HepG2 (cell line): ENCODE data around the gene ABCF1. TPM values are rescaled to one million over a fixed set of nuclear protein-coding genes. Genes with fewer than 3 reads are reported as not detected.

ENCODE experiments used
- ASH2L ChIP-seq: fragments of 300-600, 200-600 bp; sonication (generic); IDR thresholded peaks from 2 replicates; pipeline ENCODE4 v1.7.0; 2017; ENCODE audit warnings: low read depth, mild to moderate bottlenecking, moderate library complexity, mixed read lengths, low read length; ENCODE audit not compliant: insufficient read length
- CCDC6 ChIP-seq: sonication (generic); formaldehyde crosslinking; IDR thresholded peaks from 2 replicates; pipeline ENCODE4 v1.8.1; 2022; ENCODE audit warnings: mild to moderate bottlenecking, missing genetic modification reagents, moderate library complexity
- IKZF1 ChIP-seq: fragments of 450-650 bp; IDR thresholded peaks from 2 replicates; pipeline ENCODE4 v1.7.1; 2016
- IKZF5 ChIP-seq: IDR thresholded peaks from 2 replicates; pipeline ENCODE4 v1.6.1; 2018; ENCODE audit warnings: missing genetic modification reagents, mild to moderate bottlenecking, missing compliant biosample characterization
- MTF2 ChIP-seq: sonication (generic); formaldehyde crosslinking; IDR thresholded peaks from 2 replicates; pipeline ENCODE4 v1.5.0; 2020; ENCODE audit warnings: missing genetic modification reagents, borderline replicate concordance
- NBN ChIP-seq: fragments of 450-650 bp; conservative IDR thresholded peaks from 2 replicates; pipeline ENCODE4 v1.6.1; 2017
- NPAS2 ChIP-seq: sonication (generic); formaldehyde crosslinking; IDR thresholded peaks from 2 replicates; pipeline ENCODE4 v1.8.0; 2022; ENCODE audit warnings: mild to moderate bottlenecking, missing genetic modification reagents, borderline replicate concordance
- NR2F6 ChIP-seq, 2 experiments: IDR thresholded peaks; 2 replicates each; pipeline ENCODE4 v1.6.1; 2016; ENCODE audit warnings: antibody characterized with exemption in 1 of 2, mild to moderate bottlenecking in 1 of 2
- PAWR ChIP-seq: sonication (generic); formaldehyde crosslinking; IDR thresholded peaks from 2 replicates; pipeline ENCODE4 v1.4.0; 2020; ENCODE audit warnings: missing genetic modification reagents, mild to moderate bottlenecking, borderline replicate concordance
- SIN3B ChIP-seq: fragments of 150-350 bp; IDR thresholded peaks from 2 replicates; pipeline ENCODE4 v1.6.1; 2014; ENCODE audit warnings: low read length
- SPEN ChIP-seq: sonication (generic); formaldehyde crosslinking; IDR thresholded peaks from 2 replicates; pipeline ENCODE4 v1.5.1; 2020; ENCODE audit warnings: low read depth, mild to moderate bottlenecking, missing genetic modification reagents
- TBX3 ChIP-seq: fragments of 450-650 bp; IDR thresholded peaks from 2 replicates; pipeline ENCODE4 v1.6.1; 2017; ENCODE audit warnings: antibody characterized with exemption, mild to moderate bottlenecking, inconsistent platforms, borderline replicate concordance
- TSC22D2 ChIP-seq: sonication (generic); formaldehyde crosslinking; IDR thresholded peaks from 2 replicates; pipeline ENCODE4 v1.5.1; 2020; ENCODE audit warnings: missing genetic modification reagents, mild to moderate bottlenecking, borderline replicate concordance
- ZBTB7A ChIP-seq: sonication (generic); formaldehyde crosslinking; IDR thresholded peaks from 2 replicates; pipeline ENCODE4 v1.8.0; 2022; ENCODE audit warnings: mild to moderate bottlenecking, missing genetic modification reagents
- ZFP36L2 ChIP-seq: sonication (generic); formaldehyde crosslinking; IDR thresholded peaks from 2 replicates; pipeline ENCODE4 v1.4.0; 2020; ENCODE audit warnings: missing genetic modification reagents
- ZNF34 ChIP-seq: sonication (generic); formaldehyde crosslinking; IDR thresholded peaks from 2 replicates; pipeline ENCODE4 v1.4.0; 2020; ENCODE audit warnings: mild to moderate bottlenecking, missing genetic modification reagents, borderline replicate concordance
- ZNF354B ChIP-seq: sonication (generic); formaldehyde crosslinking; IDR thresholded peaks from 2 replicates; pipeline ENCODE4 v1.8.0; 2022; ENCODE audit warnings: mild to moderate bottlenecking, missing genetic modification reagents
- ZNF431 ChIP-seq: sonication (generic); formaldehyde crosslinking; IDR thresholded peaks from 2 replicates; pipeline ENCODE4 v1.9.0; 2022; ENCODE audit warnings: missing genetic modification reagents, low read depth, mild to moderate bottlenecking, borderline replicate concordance
- ZNF446 ChIP-seq: sonication (generic); formaldehyde crosslinking; IDR thresholded peaks from 2 replicates; pipeline ENCODE4 v1.5.0; 2020; ENCODE audit warnings: mild to moderate bottlenecking, missing genetic modification reagents
- ZNF501 ChIP-seq: sonication (generic); formaldehyde crosslinking; IDR thresholded peaks from 2 replicates; pipeline ENCODE4 v1.5.1; 2020; ENCODE audit warnings: mild to moderate bottlenecking, moderate library complexity, missing genetic modification reagents
- ZNF562 ChIP-seq: sonication (generic); formaldehyde crosslinking; IDR thresholded peaks from 2 replicates; pipeline ENCODE4 v1.8.0; 2022; ENCODE audit warnings: missing genetic modification reagents, borderline replicate concordance
- ZNF577 ChIP-seq: sonication (generic); formaldehyde crosslinking; IDR thresholded peaks from 2 replicates; pipeline ENCODE4 v1.4.0; 2020; ENCODE audit warnings: mild to moderate bottlenecking, low read depth, missing genetic modification reagents, borderline replicate concordance
- ZNF607 ChIP-seq: sonication (generic); formaldehyde crosslinking; IDR thresholded peaks from 2 replicates; pipeline ENCODE4 v1.5.1; 2020; ENCODE audit warnings: missing genetic modification reagents, mild to moderate bottlenecking, borderline replicate concordance
- polyA plus RNA-seq, 8 experiments: library from polyadenylated mRNA; depleted of rRNA in 3 of 8; stranded (reverse) in 7 of 8; unstranded in 1 of 8; fragments of >200 nt; fragmentation: Illumina TruSeq in 4 of 8; extraction: Trizol in 4 of 8; gene quantifications; 2 replicates each; pipeline versions ENCODE4 v1.2.1 to v1.2.3, GENCODE V29; 2011 to 2016; ENCODE audit warnings: low read depth in 4 of 8, missing spikeins in 1 of 8, mixed read lengths in 1 of 8; ENCODE audit not compliant: insufficient read depth in 1 of 8
- total RNA-seq, 5 experiments: library from RNA; depleted of rRNA; stranded (reverse); fragments of >200 nt; fragmentation: Illumina TruSeq; extraction: Trizol; gene quantifications; 2 replicates each; pipeline ENCODE4 v1.2.3, GENCODE V29; 2016; ENCODE audit warnings: low read depth in 1 of 5
- TF ChIP-seq, protein P1 (sequence below): sonication (generic); formaldehyde crosslinking; IDR thresholded peaks from 2 replicates; pipeline ENCODE4 v1.9.0; 2021; ENCODE audit warnings: missing genetic modification reagents, mild to moderate bottlenecking, borderline replicate concordance
- TF ChIP-seq, protein P2 (sequence below): sonication (generic); formaldehyde crosslinking; IDR thresholded peaks from 2 replicates; pipeline ENCODE4 v1.4.0; 2020; ENCODE audit warnings: mild to moderate bottlenecking, missing genetic modification reagents
- TF ChIP-seq, protein P3 (sequence below): sonication (generic); formaldehyde crosslinking; IDR thresholded peaks from 2 replicates; pipeline ENCODE4 v1.5.1; 2020; ENCODE audit warnings: mild to moderate bottlenecking, moderate library complexity, missing genetic modification reagents

The ABCF1 gene
- total and polyA plus RNA-seq, 2 of the 13 experiments (the other 11 are each of a cell fraction or from before 2014, with no cell fraction given): 25.4 to 98.9 TPM

GRCh38 chr6:30615958-30616810, 44.9 kb downstream of the ABCF1 start (continued):
- TF ChIP-seq NR2F6 (IDR thresholded peaks at IDR 0.05) (no peak), NR2F6 (CRISPR knock-in tag; IDR thresholded peaks at IDR 0.05) (no peak), ZNF562 (CRISPR knock-in tag) (no peak), ZBTB7A (CRISPR knock-in tag) (peak; percentile 54; the same call in 1 of the 2 replicates), IKZF5 (CRISPR knock-in tag) (peak; percentile 15; the same call in 1 of the 2 replicates), SPEN (CRISPR knock-in tag) (no peak), NPAS2 (CRISPR knock-in tag) (no peak), PAWR (no peak), ASH2L (no peak), NBN (no peak), ZFP36L2 (CRISPR knock-in tag) (no peak), ZNF34 (CRISPR knock-in tag) (no peak), ZNF354B (CRISPR knock-in tag) (no peak), ZNF431 (CRISPR knock-in tag) (0 out of 2 replicates have a peak, but pooled peaks have one; percentile 51), IKZF1 (no peak), CCDC6 (CRISPR knock-in tag) (0 out of 2 replicates have a peak, but pooled peaks have one; percentile 59), MTF2 (CRISPR knock-in tag) (no peak), TSC22D2 (CRISPR knock-in tag) (no peak), TBX3 (no peak), ZNF577 (CRISPR knock-in tag) (no peak), SIN3B (no peak), ZNF446 (CRISPR knock-in tag) (no peak; the same call in 1 of the 2 replicates), ZNF607 (no peak; the same call in 1 of the 2 replicates), ZNF501 (peak; percentile 3; the same call in 1 of the 2 replicates)
- TF ChIP-seq, protein P1, sequence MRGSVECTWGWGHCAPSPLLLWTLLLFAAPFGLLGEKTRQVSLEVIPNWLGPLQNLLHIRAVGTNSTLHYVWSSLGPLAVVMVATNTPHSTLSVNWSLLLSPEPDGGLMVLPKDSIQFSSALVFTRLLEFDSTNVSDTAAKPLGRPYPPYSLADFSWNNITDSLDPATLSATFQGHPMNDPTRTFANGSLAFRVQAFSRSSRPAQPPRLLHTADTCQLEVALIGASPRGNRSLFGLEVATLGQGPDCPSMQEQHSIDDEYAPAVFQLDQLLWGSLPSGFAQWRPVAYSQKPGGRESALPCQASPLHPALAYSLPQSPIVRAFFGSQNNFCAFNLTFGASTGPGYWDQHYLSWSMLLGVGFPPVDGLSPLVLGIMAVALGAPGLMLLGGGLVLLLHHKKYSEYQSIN (CRISPR knock-in tag): no peak
- TF ChIP-seq, protein P2, sequence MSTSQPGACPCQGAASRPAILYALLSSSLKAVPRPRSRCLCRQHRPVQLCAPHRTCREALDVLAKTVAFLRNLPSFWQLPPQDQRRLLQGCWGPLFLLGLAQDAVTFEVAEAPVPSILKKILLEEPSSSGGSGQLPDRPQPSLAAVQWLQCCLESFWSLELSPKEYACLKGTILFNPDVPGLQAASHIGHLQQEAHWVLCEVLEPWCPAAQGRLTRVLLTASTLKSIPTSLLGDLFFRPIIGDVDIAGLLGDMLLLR (CRISPR knock-in tag): no peak
- TF ChIP-seq, protein P3, sequence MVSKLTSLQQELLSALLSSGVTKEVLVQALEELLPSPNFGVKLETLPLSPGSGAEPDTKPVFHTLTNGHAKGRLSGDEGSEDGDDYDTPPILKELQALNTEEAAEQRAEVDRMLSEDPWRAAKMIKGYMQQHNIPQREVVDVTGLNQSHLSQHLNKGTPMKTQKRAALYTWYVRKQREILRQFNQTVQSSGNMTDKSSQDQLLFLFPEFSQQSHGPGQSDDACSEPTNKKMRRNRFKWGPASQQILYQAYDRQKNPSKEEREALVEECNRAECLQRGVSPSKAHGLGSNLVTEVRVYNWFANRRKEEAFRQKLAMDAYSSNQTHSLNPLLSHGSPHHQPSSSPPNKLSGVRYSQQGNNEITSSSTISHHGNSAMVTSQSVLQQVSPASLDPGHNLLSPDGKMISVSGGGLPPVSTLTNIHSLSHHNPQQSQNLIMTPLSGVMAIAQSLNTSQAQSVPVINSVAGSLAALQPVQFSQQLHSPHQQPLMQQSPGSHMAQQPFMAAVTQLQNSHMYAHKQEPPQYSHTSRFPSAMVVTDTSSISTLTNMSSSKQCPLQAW (CRISPR knock-in tag): no peak
